Psoas muscle (tissue), 8 donors: ENCODE results near the gene RIPOR3. TPM values are rescaled to one million over a fixed set of nuclear protein-coding genes. Genes with fewer than 3 reads are reported as not detected.

ENCODE experiments used
- ATAC-seq, 4 donors: fragments of 200-7000 bp; cut with Tn5 transposase; one replicate each; pipeline ENCODE4 v1.9.1; 2020; ENCODE audit warnings: moderate library complexity in 3 of 4, mild to moderate bottlenecking in 2 of 4
- DNase-seq, 2 donors: peaks; one replicate each; pipeline ENCODE4 v3.0.0-alpha.2; 2020
- H3K27ac ChIP-seq: fragments of 200-600 bp; one replicate; pipeline ENCODE4 v1.8.0; 2022
- H3K27me3 ChIP-seq, 3 donors: fragments of 200-600 bp in 1 of 3; one replicate each; pipeline versions ENCODE4 v1.6.1 to v1.8.0; 2013 to 2022; ENCODE audit warnings: low read length in 2 of 3, mild to moderate bottlenecking in 2 of 3, moderate library complexity in 1 of 3; ENCODE audit not compliant: insufficient read depth in 3 of 3
- H3K36me3 ChIP-seq, 2 donors: fragments of 200-600 bp in 1 of 2; one replicate each; pipeline versions ENCODE4 v1.6.1 to v1.8.0; 2013 to 2022; ENCODE audit warnings: low read depth in 1 of 2, mild to moderate bottlenecking in 1 of 2, moderate library complexity in 1 of 2; ENCODE audit not compliant: insufficient read depth in 1 of 2
- H3K4me1 ChIP-seq: fragments of 200-600 bp; one replicate; pipeline ENCODE4 v1.8.0; 2022
- H3K4me3 ChIP-seq: fragments of 200-600 bp; one replicate; pipeline ENCODE4 v1.8.0; 2022; ENCODE audit warnings: mild to moderate bottlenecking
- H3K9me3 ChIP-seq: fragments of 200-600 bp; one replicate; pipeline ENCODE4 v1.8.0; 2022
- CTCF ChIP-seq: fragments of 200-600 bp; IDR thresholded peaks from one replicate; pipeline ENCODE4 v1.8.0; 2022; ENCODE audit warnings: antibody characterized with exemption
- WGBS, 3 donors: extraction: QIAGEN DNeasy Blood & Tissue Kit; methylation state at CpG; one replicate each; pipeline versions ENCODE4 v1.1.6 to v1.1.7; 2013; 5-methylcytosine and 5-hydroxymethylcytosine counted together
- intact Hi-C, 2 donors: fragments of 100-400 bp; cut with DNase I; formaldehyde crosslinking; loops; one replicate each; pipeline versions ENCODE4 v1.11.0 to v1.14.2; 2022
- polyA plus RNA-seq, 3 donors: library from polyadenylated mRNA; stranded (reverse); fragments of 200-250 nt; gene quantifications; one replicate each; pipeline ENCODE4 v1.2.3, GENCODE V29; 2013
- total RNA-seq, 4 donors: library from RNA; stranded (reverse); fragmentation: NEBNext Ultra II Directional in 2 of 4; extraction: Animal tissue kit (Norgen Biotek cat#: 25700) in 2 of 4; gene quantifications; one replicate each; pipeline versions ENCODE4 v1.2.1 to v1.2.4, GENCODE V29; 2021 to 2023
- donor health status: healthy with polysubstance abuse.
- donor health status: DM: no; HTN: no; CAD: no; lungs with moderate emphysema.
- donor health status: Bipolar disorder and iron deficiency.
- donor health status: healthy.
- donor health status: DM: yes; HTN: yes; CAD: no.
- donor health status: DM: no; HTN: no; CAD: no.
- donor health status: DM: no; HTN: no; CAD: no.
- donor health status: DM: yes; HTN: yes; CAD: no.

The RIPOR3 gene
- total and polyA plus RNA-seq, 7 donors, result 3.1 to 5.7 (median 5.2) TPM

- 88 to 93% (median 92%) methylated on average over 19 to 21 of the region's 21 CpGs for WGBS, 3 donors
- Histone ChIP-seq H3K36me3 (no peaks in the 10 kb centered on the region), H3K4me3 (no peak overlapping the region), H3K4me1 (peaks cover 12% of the 10 kb centered on the region), H3K9me3 (no peaks in the 10 kb centered on the region), H3K27ac (no peak overlapping the region), H3K27me3 (no peaks in the 10 kb centered on the region)
- intact Hi-C loops, result loop anchor here in 1 of 2 donors (5.0 kb wide), 1 partner anchor 443 kb away; no protein-coding TSS in a partner anchor
- DNase-seq (no peak), ATAC-seq (no peak)
- no peak for TF ChIP-seq CTCF
Measured at GRCh38 chr20:50630578-50631263, 60.6 kb downstream of the RIPOR3 start.

DNA sequence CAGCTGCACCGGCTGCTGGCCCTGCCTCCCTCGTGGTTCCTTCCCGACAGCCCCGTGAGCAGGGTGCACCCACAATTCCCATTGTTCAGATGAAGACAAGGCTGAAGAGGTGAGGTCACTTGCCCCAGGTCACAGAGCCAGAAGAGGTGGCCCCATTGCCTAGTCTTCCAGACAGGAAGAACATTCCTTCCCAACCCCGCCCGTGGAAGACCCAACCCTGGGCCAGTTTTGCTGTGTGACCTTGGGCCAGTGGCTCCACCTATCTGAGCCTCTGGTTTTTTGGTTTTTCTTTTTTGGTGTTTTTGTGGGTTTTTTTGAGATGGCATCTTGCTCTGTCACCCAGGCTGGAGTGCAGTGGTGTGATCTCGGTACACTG, 61.7 kb downstream of the RIPOR3 start:
- no peak for DNase-seq
- intact Hi-C loops, result loop anchor here in 1 of 2 donors (5.0 to 10.0 kb wide), 3 partner anchors 83 to 442 kb away; no protein-coding TSS in a partner anchor

DNA sequence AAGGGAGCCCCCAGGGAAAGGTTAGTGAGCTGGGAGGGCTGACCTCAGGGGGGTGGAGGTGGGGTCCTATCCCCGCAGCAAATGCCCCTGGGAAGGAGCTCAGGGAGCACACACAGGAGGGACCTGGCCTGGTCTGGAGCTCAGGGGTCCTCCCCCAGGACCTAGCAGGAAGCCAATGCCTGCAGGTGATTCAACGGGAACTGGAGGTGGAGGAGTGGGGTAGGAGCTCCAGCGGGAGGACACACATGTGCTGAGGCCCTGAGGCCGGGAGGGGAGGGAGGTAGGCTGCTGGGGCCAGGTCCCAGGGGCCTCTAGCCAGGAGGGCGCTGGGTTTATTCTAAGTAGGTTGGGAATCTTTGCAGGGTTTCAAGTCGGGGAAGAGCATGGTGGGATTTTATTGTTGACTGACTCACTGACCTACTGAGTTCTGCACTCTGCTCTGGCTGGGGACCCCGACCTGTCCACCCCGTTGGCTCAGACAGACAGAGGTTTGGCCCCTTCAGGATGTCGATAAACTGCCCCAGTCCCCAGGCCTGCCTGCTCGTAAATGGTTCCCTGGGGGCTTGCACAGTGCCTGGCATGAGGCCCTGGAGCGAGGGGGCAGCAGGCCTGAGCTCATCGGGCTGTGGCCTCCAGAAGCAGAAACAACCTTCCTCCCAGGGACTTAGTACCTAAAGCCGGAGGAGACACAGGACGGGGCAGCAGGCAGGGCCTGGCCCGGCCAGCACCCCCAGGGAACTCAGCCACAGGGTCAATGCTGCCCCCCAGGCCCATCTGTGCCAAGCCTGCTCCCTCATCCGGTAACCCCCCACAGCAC, 62.3 kb downstream of the RIPOR3 start:
- Histone ChIP-seq H3K4me3 (no peak overlapping the region), H3K9me3 (no peaks in the 10 kb centered on the region), H3K4me1 (peaks cover 9% of the 10 kb centered on the region), H3K27me3 (no peaks in the 10 kb centered on the region), H3K27ac (no peak overlapping the region), H3K36me3 (no peaks in the 10 kb centered on the region)
- no peak for TF ChIP-seq CTCF
- ATAC-seq, result no peak
- DNase-seq, result no peak
- WGBS, 3 donors, result 73 to 83% (median 78%) methylated on average over 15 to 16 of the region's 16 CpGs
- intact Hi-C loops, result loop anchor here in 1 of 2 donors (5.0 to 10.0 kb wide), 2 partner anchors 83 to 116 kb away; no protein-coding TSS in a partner anchor

More for the DNA sequence above, 61.7 kb downstream of the RIPOR3 start:
- H3K27ac ChIP-seq, result no peak overlapping the region
- H3K4me3 ChIP-seq, result no peak overlapping the region
- no peaks in the 10 kb centered on the region for H3K36me3 ChIP-seq
- WGBS, 3 donors, result 69 to 79% (median 76%) methylated on average over 7 of the region's 7 CpGs
- no peak for ATAC-seq
- TF ChIP-seq CTCF, result no peak
- no peaks in the 10 kb centered on the region for H3K9me3 ChIP-seq
- peaks cover 9% of the 10 kb centered on the region for H3K4me1 ChIP-seq
- no peaks in the 10 kb centered on the region for H3K27me3 ChIP-seq

GRCh38 chr20:50628332-50628731, 63.0 kb downstream of the RIPOR3 start:
- intact Hi-C loops, result loop anchor here in 1 of 2 donors (5.0 to 10.0 kb wide), 2 partner anchors 84 to 116 kb away; no protein-coding TSS in a partner anchor
- Histone ChIP-seq H3K36me3 (no peaks in the 10 kb centered on the region), H3K27me3 (no peaks in the 10 kb centered on the region), H3K27ac (no peak overlapping the region), H3K4me1 (peaks cover 9% of the 10 kb centered on the region), H3K4me3 (no peak overlapping the region), H3K9me3 (no peaks in the 10 kb centered on the region)
- WGBS, 3 donors, result 54 to 58% (median 54%) methylated on average over 11 of the region's 11 CpGs
- TF ChIP-seq CTCF, result no peak
- DNase-seq (no peak), ATAC-seq (no peak)
